Ovary (tissue), 3 donors: ENCODE results near the gene DPEP1.

Experiments used
- EP300 ChIP-seq: sonication (generic); formaldehyde crosslinking; IDR thresholded peaks from one replicate; pipeline ENCODE4 v1.6.1; 2017; ENCODE audit warnings: antibody characterized with exemption
- POLR2A ChIP-seq: fragments of 450-650 bp; IDR thresholded peaks from one replicate; pipeline ENCODE4 v1.6.1; 2017; ENCODE audit warnings: antibody characterized with exemption, mild to moderate bottlenecking, moderate library complexity
- TF ChIP-seq, protein P1 (sequence below), 3 donors: fragments of 450-650 bp in 2 of 3; fragments of 200-600 bp in 1 of 3; IDR thresholded peaks; one replicate each; pipeline versions ENCODE4 v1.5.1 to v1.8.0; 2016 to 2022; ENCODE audit warnings: antibody characterized with exemption in 3 of 3, mild to moderate bottlenecking in 1 of 3
- donor health status: DM: no; HTN: no; CAD: no.

DNA sequence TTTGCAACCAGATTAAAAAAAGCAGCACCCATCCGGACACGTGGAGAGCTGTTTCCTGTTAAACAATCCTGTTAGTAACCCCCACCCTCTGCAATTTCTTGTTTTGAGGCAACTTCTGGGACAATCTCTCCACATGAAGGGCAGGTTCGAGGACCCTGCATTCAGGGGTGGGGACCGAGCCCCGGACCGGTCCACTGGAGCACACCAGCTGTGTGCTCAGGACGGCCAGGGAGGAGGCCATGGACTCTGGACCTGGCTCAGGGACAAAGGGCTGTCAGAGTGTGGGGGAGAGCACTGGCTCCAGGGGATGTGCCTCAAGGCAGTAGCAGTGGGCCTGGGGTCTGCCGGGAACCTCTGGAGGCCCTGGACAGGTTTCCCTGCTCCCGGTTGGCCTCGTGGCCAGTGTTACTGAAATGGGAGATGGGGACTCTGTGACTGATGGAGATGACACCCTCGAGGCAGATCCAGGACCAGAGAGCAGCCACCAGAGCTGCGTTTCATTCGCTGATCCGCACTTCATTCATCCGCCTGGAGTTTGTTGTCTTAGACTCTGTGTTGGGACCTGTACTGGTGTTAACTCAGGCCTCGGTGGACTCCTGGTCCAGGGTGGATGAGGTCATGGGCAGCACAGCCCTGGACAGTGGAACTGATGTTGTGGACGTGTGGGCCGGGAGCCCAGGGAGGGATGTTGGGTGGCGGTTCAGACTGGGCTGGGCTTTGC, 40.8 kb upstream of the DPEP1 start:
- TF ChIP-seq, protein P1, sequence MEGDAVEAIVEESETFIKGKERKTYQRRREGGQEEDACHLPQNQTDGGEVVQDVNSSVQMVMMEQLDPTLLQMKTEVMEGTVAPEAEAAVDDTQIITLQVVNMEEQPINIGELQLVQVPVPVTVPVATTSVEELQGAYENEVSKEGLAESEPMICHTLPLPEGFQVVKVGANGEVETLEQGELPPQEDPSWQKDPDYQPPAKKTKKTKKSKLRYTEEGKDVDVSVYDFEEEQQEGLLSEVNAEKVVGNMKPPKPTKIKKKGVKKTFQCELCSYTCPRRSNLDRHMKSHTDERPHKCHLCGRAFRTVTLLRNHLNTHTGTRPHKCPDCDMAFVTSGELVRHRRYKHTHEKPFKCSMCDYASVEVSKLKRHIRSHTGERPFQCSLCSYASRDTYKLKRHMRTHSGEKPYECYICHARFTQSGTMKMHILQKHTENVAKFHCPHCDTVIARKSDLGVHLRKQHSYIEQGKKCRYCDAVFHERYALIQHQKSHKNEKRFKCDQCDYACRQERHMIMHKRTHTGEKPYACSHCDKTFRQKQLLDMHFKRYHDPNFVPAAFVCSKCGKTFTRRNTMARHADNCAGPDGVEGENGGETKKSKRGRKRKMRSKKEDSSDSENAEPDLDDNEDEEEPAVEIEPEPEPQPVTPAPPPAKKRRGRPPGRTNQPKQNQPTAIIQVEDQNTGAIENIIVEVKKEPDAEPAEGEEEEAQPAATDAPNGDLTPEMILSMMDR (IDR thresholded peaks at IDR 0.05) = no peak
- TF ChIP-seq POLR2A = no peak
- TF ChIP-seq EP300 = no peak
